Left renal cortex interstitium (tissue), 4 donors: ENCODE results near the gene LIN7C. TPM values are rescaled to one million over a fixed set of nuclear protein-coding genes. Genes with fewer than 3 reads are reported as not detected.
"Not testable (repeated sequence)": the region's sequence is repeated elsewhere in the genome, so short reads cannot be mapped to it uniquely, and the experiment has no call there.

ENCODE experiments used
- DNase-seq, 4 donors: peaks; one replicate each; pipeline ENCODE4 v3.0.0-alpha.2; 2013; ENCODE audit warnings: low read depth in 4 of 4, low spot score in 2 of 4, missing footprints in 1 of 4
- polyA plus RNA-seq, 4 donors: library from polyadenylated mRNA; unstranded; fragments of 120-200 nt; gene quantifications; one replicate each; pipeline ENCODE4 v1.2.1, GENCODE V29; 2013; ENCODE audit not compliant: insufficient read length in 4 of 4

Gene LIN7C
- polyA plus RNA-seq, 4 donors, result 20.1 to 31.1 (median 24.1) TPM

DNA sequence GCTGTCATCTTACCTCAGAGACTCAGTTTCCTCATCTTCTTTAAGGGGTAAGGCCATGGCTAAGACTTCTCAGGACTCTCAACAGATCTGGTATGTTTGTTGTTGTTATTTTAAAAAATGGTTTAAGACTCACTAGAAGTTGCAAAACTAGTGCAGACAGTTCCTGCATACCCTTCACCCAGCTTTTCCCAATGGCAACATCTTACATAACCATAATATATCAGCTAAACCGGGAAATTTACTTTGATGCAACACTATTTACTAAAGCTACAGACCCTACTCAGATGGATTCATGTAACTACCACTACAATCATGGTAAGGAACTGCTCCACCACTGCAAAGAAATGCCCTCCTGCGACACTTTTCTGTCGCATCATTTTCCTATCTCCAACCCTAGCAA is 54.4 kb downstream of the LIN7C start:
- DNase-seq, result no peak

GRCh38 chr11:27451244-27451965 is 55.2 kb downstream of the LIN7C start:
- DNase-seq, result no peak

- DNase-seq, result not testable (repeated sequence)
Measured at GRCh38 chr11:27448184-27448540, 58.4 kb downstream of the LIN7C start.

DNA sequence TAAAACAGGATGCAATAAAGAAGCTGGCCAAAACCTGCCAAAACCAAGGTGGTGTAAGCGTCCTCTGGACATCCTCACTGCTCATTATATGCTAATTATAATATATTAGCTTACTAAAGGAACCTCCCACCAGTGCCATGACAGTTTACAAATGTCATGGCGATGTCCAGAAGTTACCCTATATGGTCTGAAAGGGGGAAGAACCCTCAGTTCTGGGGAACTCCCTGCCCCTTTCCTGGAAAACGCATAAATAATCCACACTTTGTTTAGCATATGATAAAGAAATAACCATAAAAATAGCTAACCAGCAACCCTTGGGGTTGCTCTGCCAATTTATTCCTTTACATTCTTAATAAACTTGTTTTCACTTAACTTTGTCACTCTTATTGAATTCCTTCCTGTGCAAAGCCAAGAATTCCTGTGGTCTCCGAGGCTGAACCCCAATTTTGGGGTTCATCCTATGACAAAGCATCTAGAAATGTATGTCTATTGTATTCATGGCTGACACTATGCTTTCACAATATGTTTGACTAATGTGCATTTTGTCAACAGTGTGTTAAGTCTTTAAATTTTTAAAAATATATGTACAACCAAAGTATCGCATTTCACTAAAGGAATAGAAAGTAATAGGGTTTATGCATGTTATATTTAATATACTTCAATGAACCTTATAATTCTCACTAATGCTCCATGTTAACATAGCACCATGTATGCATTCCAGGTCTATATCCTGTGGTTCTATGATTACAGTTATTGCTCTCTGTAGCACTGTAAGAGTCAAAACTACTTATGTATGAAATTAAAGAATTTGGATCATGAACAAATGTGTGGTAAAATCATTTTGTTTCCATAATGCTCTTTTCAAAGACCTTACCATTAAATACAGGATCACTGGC is 59.0 kb downstream of the LIN7C start:
- DNase-seq, result no peak

DNA sequence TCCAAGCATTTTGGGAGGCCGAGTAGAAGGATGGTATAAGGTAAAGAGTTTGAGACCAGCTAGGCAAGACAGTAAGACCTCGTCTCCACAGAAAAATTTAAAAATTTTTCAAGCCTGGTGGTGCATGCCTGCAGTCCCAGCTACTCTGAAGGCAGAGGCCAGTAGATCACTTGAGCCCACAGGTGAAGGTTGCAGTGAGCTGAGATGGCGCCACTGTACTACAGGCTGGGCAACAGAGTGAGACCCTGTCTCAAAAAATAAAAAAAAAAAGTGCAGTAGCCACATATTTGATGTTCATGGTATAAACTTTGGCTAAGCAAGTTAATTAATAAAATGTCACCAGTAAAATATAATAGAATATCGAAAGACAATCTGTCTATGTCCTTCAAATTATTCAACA is 60.9 kb downstream of the LIN7C start:
- no peak for DNase-seq

DNA sequence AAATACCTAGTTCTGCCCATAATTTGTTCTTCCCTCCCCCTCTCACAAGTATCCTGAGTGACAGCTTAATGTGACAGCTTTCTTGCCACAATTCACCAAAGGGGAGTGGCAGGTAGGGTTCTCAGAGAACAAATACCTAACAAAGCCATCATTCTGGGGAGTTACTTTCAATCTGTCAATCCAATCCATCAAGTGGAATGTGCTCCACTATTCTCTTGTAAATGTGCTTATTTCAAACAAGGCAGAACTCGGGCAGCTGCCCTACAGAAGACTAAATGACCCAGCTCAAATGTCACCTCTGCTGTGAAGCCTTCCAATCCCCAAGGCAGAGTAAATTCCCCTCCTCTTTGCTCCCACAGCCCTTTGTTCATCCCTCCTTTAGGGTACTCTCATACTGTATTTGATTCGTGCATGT is 61.8 kb downstream of the LIN7C start:
- no peak for DNase-seq

Other genes with a start within 250 kb of the LIN7C start
- 10 to 100 TPM; 24.3 to 39.4 (median 30.0) TPM for gene CCDC34, start 143.6 kb downstream of the LIN7C start, polyA plus RNA-seq
- 100 to 1,000 TPM; 120 to 160 (median 134) TPM for gene LGR4, start 34.0 kb downstream of the LIN7C start, polyA plus RNA-seq
- gene BDNF, start 193.7 kb upstream of the LIN7C start, polyA plus RNA-seq, result 1 to 10 TPM; 1.3 to 2.2 (median 1.4) TPM